Subcutaneous adipose tissue (tissue), 4 donors: Measurements from ENCODE around the gene UBA3. TPM values are rescaled to one million over a fixed set of nuclear protein-coding genes. Genes with fewer than 3 reads are reported as not detected.

Source experiments
- CTCF ChIP-seq: fragments of 450-650 bp; IDR thresholded peaks from one replicate; pipeline ENCODE4 v1.5.1; 2016; ENCODE audit warnings: low read depth, mild to moderate bottlenecking, control low read depth, antibody characterized with exemption, moderate library complexity
- total RNA-seq, 4 donors: library from RNA; depleted of rRNA; stranded (reverse); fragments of >200 nt; gene quantifications; one replicate each; pipeline ENCODE4 v1.1.0, GENCODE V29; 2016

The UBA3 gene
- total RNA-seq, 4 donors from 2014 or later: 51.8 to 97.5 (median 53.1) TPM

DNA sequence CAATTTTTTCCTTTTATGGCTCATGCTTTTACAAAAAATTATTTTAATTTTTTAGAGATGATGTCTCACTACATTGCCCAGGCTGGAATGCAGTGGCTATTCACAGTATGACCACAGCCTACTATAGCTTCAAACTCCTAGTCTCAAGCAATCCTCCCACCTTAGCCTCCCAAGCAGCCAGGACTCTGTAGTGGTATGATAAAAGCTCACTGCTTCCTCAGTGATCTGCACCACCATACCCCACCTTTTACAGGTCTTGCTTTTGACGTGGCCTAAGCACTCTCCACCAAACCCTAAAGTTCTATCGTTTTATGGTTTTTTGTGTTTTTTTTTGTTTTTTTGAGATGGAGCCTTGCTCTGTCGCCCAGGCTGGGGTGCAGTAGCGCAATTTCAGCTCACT is 14.0 kb downstream of the UBA3 start:
- TF ChIP-seq CTCF: no peak

DNA sequence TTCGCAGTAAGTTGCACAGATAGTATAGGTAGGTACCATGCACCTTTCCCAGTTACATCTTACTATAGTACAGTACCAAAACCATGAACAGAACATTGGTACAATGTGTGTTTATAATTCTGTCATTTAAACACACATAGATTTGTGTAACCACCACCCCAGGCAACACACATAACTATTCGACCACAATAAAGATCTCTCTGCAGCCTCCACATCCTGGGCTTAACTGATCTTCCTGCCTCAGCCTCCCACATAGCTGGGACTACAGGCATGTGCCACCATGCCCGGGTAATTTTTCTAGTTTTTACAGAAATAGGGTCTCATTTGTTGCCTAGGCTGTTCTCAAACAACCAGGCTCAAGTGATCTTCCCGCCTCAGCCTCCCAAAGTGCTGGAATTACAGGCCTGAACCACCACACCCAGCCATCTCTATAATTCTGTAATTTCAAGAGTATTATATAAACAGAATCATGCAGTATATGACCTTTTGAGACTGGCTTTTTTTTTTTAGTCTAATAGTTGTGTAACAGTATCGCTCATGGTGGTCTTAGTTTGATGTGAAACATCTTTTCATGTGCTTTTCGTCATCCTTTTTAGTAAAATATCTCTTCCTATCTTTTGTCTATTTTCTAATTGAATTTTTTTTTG is 14.7 kb downstream of the UBA3 start:
- no peak for TF ChIP-seq CTCF

- no peak for TF ChIP-seq CTCF
Measured at GRCh38 chr3:69063636-69064035, 16.5 kb downstream of the UBA3 start.

DNA sequence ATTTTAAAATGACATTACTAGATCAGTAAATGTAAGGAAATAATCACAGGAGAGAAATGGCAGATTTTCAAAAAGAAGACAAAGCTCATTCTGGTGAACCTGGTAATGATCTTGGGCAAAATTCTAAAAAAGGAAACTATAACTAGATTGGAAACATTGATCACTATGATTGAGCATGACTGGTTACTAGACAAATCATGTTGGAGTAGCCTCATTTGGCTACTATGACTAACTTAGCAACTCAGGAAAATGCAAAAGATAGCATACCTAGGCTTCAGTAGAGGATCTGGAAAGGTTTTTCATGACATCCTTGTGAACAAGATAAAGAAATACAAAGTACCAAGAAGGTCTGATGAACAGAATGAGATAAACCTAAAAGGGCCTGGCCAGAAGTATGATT is 20.5 kb downstream of the UBA3 start:
- TF ChIP-seq CTCF: no peak

DNA sequence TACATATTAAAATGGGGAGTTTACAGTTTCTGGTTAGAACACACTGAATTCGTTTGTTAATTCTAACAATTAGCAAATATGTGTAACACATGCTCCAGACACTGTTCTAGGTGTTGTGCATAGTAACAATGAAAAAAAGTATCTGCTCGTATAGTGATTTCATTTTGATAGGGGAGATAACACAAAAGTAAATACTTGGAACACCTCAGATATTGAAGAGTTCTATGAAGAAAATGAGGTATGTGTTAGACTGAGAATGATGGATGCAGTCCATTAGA is 21.3 kb downstream of the UBA3 start:
- TF ChIP-seq CTCF: no peak

DNA sequence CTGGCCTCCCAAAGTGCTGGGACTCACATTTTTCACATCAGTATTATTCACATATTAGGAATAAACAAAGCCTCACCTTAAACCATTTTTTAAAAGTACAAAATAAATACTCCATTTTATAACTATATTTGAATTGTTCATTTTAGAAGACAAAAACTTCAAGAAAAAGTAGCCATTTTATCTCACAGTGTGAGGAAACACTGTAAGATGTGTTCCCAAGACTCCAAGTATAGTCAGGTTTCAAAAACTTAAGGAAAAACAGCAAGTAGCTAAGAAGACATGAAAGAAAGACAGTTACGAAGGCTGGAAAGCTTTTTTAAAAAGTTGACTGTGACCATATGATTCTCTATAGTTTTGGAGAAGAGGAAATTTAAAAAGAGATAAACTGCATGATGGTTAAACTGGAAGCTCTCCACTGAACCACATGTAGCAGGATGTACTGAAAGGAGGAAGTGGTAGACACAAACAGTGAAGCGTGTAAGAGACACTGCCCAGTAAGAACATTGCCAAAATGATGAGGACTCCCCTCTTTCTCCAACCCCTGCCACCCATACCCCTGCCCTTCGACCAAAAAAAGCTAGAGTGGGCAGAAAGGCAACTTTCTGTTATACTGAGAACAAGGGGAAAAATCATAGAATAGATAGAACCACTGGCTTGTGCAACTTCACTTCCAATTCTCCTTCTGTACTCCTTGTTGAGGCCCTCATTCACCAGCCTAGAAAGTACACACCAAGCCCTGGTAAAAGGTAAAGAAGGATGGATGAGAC is 21.8 kb downstream of the UBA3 start:
- TF ChIP-seq CTCF: no peak

GRCh38 chr3:69052472-69052898 is 27.7 kb downstream of the UBA3 start:
- no peak for TF ChIP-seq CTCF
